ENCODE results near the gene RSPH1.

RSPH1 gene

DNA sequence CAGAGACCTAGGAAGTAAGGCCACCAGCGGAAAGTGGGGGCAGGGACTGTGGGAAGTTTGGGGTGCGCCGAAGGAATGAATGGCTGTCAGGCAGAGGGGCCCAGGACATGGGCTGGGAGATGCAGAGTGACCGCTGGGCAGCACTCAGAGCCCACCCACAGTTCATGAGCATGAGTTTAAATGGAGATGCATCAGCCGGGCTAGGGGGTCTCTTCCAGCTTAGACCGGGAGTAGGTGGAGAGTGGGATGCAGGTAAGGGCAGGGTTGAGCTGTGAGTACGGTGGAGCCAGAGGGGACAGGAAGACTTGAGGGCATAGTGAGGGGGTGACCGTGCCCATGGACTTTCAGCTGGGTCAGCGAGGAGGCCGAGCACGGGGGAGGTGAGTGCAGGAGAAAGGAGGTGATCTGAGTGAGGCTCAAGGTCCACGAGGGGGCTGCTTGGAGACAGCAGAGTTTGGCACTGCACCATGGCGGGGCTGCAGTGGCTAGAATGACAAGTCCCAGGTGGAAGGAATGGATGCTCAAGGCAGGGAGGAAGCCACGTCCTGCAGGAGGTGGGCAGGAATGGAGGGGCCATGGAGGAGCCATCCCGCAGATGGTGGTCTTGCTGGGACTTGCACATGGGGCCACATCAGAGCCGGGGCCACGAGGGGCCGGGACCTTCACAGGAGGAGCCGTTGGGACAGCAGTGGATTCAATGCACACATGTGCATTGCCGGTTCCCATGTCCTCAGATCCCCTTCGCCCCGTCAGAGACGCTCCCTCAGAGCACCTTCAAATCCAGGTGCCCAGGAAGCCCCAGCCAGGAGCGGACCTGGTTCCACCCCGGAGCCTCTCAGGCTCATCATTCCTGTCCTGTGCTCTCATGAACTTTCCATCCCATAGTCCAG is 57.5 kb downstream of the RSPH1 start:
- TF ChIP-seq ZNF70 (CRISPR knock-in tag; IDR thresholded peaks at IDR 0.05) (no peak), RARB (CRISPR knock-in tag; IDR thresholded peaks at IDR 0.05) (no peak), ZNF8 (CRISPR knock-in tag; IDR thresholded peaks at IDR 0.05) (no peak), ZFP3 (CRISPR knock-in tag; IDR thresholded peaks at IDR 0.05) (no peak), ESRRG (CRISPR knock-in tag; IDR thresholded peaks at IDR 0.05) (no peak), ZNF565 (CRISPR knock-in tag; conservative IDR thresholded peaks at IDR 0.05; ENCODE audit: low read depth) (no peak), ZFP30 (CRISPR knock-in tag; IDR thresholded peaks at IDR 0.05) (no peak), ZC3H10 (CRISPR knock-in tag; IDR thresholded peaks at IDR 0.05) (no peak), OSR1 (CRISPR knock-in tag; IDR thresholded peaks at IDR 0.05) (no peak)
- TF ChIP-seq, protein P1, sequence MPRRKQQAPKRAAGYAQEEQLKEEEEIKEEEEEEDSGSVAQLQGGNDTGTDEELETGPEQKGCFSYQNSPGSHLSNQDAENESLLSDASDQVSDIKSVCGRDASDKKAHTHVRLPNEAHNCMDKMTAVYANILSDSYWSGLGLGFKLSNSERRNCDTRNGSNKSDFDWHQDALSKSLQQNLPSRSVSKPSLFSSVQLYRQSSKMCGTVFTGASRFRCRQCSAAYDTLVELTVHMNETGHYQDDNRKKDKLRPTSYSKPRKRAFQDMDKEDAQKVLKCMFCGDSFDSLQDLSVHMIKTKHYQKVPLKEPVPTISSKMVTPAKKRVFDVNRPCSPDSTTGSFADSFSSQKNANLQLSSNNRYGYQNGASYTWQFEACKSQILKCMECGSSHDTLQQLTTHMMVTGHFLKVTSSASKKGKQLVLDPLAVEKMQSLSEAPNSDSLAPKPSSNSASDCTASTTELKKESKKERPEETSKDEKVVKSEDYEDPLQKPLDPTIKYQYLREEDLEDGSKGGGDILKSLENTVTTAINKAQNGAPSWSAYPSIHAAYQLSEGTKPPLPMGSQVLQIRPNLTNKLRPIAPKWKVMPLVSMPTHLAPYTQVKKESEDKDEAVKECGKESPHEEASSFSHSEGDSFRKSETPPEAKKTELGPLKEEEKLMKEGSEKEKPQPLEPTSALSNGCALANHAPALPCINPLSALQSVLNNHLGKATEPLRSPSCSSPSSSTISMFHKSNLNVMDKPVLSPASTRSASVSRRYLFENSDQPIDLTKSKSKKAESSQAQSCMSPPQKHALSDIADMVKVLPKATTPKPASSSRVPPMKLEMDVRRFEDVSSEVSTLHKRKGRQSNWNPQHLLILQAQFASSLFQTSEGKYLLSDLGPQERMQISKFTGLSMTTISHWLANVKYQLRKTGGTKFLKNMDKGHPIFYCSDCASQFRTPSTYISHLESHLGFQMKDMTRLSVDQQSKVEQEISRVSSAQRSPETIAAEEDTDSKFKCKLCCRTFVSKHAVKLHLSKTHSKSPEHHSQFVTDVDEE (CRISPR knock-in tag; IDR thresholded peaks at IDR 0.05), result no peak
- TF ChIP-seq, protein P2, sequence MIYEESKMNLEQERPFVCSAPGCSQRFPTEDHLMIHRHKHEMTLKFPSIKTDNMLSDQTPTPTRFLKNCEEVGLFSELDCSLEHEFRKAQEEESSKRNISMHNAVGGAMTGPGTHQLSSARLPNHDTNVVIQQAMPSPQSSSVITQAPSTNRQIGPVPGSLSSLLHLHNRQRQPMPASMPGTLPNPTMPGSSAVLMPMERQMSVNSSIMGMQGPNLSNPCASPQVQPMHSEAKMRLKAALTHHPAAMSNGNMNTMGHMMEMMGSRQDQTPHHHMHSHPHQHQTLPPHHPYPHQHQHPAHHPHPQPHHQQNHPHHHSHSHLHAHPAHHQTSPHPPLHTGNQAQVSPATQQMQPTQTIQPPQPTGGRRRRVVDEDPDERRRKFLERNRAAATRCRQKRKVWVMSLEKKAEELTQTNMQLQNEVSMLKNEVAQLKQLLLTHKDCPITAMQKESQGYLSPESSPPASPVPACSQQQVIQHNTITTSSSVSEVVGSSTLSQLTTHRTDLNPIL (CRISPR knock-in tag; IDR thresholded peaks at IDR 0.05; ENCODE audit: low read depth), result no peak

DNA sequence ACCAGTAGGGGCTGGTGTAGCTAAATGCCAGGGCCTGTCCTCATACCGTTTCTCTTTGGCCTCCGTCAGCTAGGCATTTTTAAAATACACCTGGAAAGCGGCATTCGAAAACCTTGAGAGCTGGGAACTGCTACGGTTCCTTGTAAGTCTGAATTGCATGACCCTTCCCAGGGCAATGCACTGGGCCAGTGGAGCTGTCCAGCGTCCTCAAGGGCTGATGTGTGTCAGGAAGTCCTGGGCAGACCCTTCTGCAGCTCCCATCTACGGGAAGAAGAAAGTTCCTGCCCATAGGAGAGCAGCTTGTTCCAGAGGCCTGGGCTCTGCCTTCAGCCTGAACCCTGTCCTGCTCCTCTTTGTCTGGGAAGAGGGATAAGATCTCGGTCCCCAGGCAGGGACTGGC is 58.2 kb downstream of the RSPH1 start:
- no peak for TF ChIP-seq ESRRG (CRISPR knock-in tag; IDR thresholded peaks at IDR 0.05)
- no peak for TF ChIP-seq RARB (CRISPR knock-in tag; IDR thresholded peaks at IDR 0.05)
- no peak for TF ChIP-seq BACH2 (CRISPR knock-in tag; IDR thresholded peaks at IDR 0.05; ENCODE audit: borderline replicate concordance)
- no peak for TF ChIP-seq OSR1 (CRISPR knock-in tag; IDR thresholded peaks at IDR 0.05)
- no peak for TF ChIP-seq GLIS3 (CRISPR knock-in tag; IDR thresholded peaks at IDR 0.05)
- no peak for TF ChIP-seq SNAI2 (CRISPR knock-in tag; IDR thresholded peaks at IDR 0.05)
- TF ChIP-seq, protein P3, sequence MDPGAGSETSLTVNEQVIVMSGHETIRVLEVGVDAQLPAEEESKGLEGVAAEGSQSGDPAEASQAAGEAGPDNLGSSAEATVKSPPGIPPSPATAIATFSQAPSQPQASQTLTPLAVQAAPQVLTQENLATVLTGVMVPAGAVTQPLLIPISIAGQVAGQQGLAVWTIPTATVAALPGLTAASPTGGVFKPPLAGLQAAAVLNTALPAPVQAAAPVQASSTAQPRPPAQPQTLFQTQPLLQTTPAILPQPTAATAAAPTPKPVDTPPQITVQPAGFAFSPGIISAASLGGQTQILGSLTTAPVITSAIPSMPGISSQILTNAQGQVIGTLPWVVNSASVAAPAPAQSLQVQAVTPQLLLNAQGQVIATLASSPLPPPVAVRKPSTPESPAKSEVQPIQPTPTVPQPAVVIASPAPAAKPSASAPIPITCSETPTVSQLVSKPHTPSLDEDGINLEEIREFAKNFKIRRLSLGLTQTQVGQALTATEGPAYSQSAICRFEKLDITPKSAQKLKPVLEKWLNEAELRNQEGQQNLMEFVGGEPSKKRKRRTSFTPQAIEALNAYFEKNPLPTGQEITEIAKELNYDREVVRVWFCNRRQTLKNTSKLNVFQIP (CRISPR knock-in tag; IDR thresholded peaks at IDR 0.05; ENCODE audit: borderline replicate concordance, low read depth), result no peak
- TF ChIP-seq ZC3H10 (CRISPR knock-in tag; IDR thresholded peaks at IDR 0.05), result no peak
- TF ChIP-seq ZNF565 (CRISPR knock-in tag; conservative IDR thresholded peaks at IDR 0.05; ENCODE audit: low read depth), result no peak
- TF ChIP-seq, protein P4, sequence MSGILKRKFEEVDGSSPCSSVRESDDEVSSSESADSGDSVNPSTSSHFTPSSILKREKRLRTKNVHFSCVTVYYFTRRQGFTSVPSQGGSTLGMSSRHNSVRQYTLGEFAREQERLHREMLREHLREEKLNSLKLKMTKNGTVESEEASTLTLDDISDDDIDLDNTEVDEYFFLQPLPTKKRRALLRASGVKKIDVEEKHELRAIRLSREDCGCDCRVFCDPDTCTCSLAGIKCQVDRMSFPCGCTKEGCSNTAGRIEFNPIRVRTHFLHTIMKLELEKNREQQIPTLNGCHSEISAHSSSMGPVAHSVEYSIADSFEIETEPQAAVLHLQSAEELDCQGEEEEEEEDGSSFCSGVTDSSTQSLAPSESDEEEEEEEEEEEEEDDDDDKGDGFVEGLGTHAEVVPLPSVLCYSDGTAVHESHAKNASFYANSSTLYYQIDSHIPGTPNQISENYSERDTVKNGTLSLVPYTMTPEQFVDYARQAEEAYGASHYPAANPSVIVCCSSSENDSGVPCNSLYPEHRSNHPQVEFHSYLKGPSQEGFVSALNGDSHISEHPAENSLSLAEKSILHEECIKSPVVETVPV (CRISPR knock-in tag; IDR thresholded peaks at IDR 0.05), result no peak
- no peak for TF ChIP-seq ZNF70 (CRISPR knock-in tag; IDR thresholded peaks at IDR 0.05)
- no peak for TF ChIP-seq PPARA (CRISPR knock-in tag; IDR thresholded peaks at IDR 0.05; ENCODE audit: borderline replicate concordance)
- no peak for TF ChIP-seq ZFP30 (CRISPR knock-in tag; IDR thresholded peaks at IDR 0.05)
- no peak for TF ChIP-seq TCF4 (CRISPR knock-in tag; IDR thresholded peaks at IDR 0.05; ENCODE audit: borderline replicate concordance)
- TF ChIP-seq, protein P5, sequence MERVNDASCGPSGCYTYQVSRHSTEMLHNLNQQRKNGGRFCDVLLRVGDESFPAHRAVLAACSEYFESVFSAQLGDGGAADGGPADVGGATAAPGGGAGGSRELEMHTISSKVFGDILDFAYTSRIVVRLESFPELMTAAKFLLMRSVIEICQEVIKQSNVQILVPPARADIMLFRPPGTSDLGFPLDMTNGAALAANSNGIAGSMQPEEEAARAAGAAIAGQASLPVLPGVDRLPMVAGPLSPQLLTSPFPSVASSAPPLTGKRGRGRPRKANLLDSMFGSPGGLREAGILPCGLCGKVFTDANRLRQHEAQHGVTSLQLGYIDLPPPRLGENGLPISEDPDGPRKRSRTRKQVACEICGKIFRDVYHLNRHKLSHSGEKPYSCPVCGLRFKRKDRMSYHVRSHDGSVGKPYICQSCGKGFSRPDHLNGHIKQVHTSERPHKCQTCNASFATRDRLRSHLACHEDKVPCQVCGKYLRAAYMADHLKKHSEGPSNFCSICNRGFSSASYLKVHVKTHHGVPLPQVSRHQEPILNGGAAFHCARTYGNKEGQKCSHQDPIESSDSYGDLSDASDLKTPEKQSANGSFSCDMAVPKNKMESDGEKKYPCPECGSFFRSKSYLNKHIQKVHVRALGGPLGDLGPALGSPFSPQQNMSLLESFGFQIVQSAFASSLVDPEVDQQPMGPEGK (CRISPR knock-in tag; IDR thresholded peaks at IDR 0.05; ENCODE audit: borderline replicate concordance), result no peak
- ATAC-seq, result no peak

More for the DNA sequence above, 57.5 kb downstream of the RSPH1 start:
- ATAC-seq, result no peak

DNA sequence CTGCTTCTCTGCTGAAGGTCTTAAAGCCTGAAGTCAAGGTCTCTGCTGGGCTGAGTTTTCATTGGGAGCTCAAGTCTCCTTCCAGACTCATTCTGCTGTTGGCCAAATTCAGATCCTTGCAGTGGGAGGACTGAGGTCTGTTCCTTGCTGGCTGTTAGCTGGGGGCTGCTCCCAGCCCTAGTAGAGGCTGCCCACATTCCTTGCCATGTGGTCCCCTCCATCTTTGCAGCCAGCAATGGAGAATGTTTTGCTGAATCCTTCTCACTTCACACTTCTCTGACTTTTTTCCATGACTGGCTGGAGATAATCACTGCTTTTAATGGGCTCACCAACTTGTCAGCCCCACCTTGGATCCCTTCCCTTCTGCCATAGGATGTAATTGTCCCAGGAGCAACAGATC is 59.1 kb downstream of the RSPH1 start:
- ATAC-seq, result no peak
- TF ChIP-seq GLIS3 (CRISPR knock-in tag; IDR thresholded peaks at IDR 0.05) (no peak), ZNF70 (CRISPR knock-in tag; IDR thresholded peaks at IDR 0.05) (no peak), CSDC2 (CRISPR knock-in tag; IDR thresholded peaks at IDR 0.05) (no peak), ZNF565 (CRISPR knock-in tag; conservative IDR thresholded peaks at IDR 0.05; ENCODE audit: low read depth) (no peak), BACH2 (CRISPR knock-in tag; IDR thresholded peaks at IDR 0.05; ENCODE audit: borderline replicate concordance) (no peak), ZC3H10 (CRISPR knock-in tag; IDR thresholded peaks at IDR 0.05) (no peak), ZFP30 (CRISPR knock-in tag; IDR thresholded peaks at IDR 0.05) (no peak), TOX (CRISPR knock-in tag; IDR thresholded peaks at IDR 0.05; ENCODE audit: borderline replicate concordance) (no peak), ESRRG (CRISPR knock-in tag; IDR thresholded peaks at IDR 0.05) (no peak)
- TF ChIP-seq, protein P4 (CRISPR knock-in tag; IDR thresholded peaks at IDR 0.05), result no peak
- TF ChIP-seq, protein P5 (CRISPR knock-in tag; IDR thresholded peaks at IDR 0.05; ENCODE audit: borderline replicate concordance), result no peak
